Occipital lobe (tissue), 2 donors: ENCODE data around the gene EML1. TPM values are rescaled to one million over a fixed set of nuclear protein-coding genes. Genes with fewer than 3 reads are reported as not detected.

Experiments used
- DNase-seq: peaks from one replicate; lab custom pipeline; 2025; lab: John Stamatoyannopoulos, UW
- total RNA-seq: library from RNA; depleted of rRNA; stranded (reverse); fragments of >200 nt; gene quantifications from one replicate; pipeline ENCODE4 v1.2.3, GENCODE V29; 2014

EML1 gene
- total RNA-seq, 1 donor from 2014 or later, result 137 TPM

DNA sequence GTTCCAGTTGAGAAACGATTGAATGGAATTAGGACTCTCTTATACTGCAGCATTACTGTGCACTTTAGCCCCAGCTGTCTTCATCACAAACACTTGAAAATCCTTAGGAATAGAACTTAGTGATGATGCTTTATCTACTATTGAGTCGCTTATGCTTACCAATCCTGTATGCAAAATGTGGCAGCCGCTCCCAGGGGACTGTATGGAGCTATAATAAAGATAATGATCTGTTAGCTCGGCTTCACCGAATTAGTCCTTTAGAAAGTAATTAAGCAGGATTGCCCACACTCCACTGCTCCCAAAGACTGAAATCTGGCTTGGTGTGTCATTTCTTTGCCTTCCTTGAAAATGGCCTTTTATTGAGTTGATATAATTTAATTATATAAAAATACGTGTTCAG is 10.6 kb downstream of the EML1 start:
- no peak for DNase-seq

GRCh38 chr14:99805757-99806439 is 12.7 kb downstream of the EML1 start:
- DNase-seq, result no peak

GRCh38 chr14:99806836-99807235 is 13.6 kb downstream of the EML1 start:
- DNase-seq, result no peak

DNA sequence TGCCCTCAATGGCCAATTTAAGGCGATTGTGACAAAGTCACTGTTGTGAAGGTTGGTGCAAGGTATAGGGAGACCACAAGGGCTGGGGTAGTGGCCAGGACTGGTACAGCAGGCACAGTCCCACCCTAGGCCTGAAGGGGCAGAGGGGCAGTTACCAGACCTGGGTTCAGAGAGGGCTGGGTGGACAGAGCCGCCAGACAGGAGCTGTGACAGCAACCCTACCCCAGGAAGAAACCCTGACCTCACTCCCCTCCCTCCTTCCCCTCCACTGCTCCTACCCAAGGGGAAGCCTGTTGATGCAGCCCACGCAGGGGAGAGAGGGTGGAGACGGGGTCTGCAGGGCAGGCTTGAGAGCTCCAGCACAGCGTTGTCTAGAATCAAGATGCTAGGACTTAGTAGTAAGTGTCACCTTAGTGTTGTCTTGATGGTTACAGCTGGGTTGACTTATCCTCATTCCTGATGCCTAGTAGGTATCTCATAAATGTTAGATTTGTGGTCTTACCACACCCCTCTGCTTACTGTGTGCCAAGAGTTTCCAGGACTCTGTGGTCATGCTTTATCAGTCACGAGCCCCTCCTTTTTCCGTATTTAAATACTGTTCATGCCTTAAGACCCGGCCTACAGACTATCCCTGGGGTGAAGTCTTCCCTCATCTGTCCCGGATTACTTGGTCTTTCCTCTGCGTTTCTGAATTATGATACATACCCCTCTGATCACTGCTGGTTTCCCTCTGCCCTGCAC is 14.4 kb downstream of the EML1 start:
- DNase-seq, result no peak

- DNase-seq, result no peak
Observed at GRCh38 chr14:99808154-99808505, 14.9 kb downstream of the EML1 start.

DNA sequence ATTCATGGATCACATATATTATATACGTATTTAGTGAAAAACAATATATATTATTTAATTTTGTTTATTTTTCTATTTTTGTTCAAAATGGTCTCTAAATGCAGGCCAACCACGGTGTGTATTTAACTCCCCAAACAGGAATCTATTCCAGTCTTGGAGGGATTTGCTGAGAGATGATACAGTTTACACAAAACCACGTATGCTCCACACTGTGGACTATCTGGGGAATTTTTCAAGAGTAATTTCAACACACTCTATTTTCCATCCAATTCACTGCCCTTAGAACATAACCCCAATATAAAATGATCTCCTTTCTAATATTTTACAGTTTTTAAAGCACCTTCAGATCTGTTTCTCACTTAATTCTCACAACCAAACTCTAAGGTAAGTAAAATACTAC is 15.3 kb downstream of the EML1 start:
- no peak for DNase-seq

- no peak for DNase-seq
Observed at GRCh38 chr14:99809360-99809759, 16.1 kb downstream of the EML1 start.

DNA sequence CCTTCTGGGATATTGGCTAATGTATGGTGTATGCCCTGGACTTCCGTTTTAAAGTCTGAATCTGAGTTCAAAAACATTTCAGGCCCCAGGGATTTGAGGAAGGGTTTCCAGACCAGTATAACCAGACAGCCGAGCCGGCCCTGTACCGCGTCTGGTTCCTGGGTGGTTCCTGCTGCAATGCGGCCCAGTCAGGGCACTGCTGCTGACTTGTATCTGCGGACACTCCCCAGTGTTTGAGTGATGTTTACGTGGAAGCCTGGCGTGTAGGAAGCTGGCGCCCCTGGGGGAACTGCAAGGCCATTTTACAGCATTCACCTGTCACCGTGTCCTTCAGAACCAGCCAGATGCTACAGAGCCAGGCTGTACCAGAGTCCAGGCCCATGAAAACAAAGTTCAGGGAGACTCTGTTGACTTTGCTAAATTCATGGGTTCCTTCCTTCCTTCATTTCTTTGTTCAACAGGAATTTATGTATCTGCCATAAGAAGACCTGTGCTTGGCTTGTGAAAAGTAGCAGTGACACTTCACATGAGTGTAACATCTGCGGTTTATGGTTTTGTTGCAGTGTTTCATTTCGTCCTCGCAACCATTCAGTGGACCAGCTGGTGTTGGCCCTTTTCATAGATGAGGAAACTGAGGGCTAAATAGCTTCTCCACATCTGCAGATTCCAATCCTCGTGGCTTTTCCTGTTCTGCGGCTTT is 16.8 kb downstream of the EML1 start:
- no peak for DNase-seq

GRCh38 chr14:99810559-99810874 is 17.3 kb downstream of the EML1 start:
- no peak for DNase-seq

DNA sequence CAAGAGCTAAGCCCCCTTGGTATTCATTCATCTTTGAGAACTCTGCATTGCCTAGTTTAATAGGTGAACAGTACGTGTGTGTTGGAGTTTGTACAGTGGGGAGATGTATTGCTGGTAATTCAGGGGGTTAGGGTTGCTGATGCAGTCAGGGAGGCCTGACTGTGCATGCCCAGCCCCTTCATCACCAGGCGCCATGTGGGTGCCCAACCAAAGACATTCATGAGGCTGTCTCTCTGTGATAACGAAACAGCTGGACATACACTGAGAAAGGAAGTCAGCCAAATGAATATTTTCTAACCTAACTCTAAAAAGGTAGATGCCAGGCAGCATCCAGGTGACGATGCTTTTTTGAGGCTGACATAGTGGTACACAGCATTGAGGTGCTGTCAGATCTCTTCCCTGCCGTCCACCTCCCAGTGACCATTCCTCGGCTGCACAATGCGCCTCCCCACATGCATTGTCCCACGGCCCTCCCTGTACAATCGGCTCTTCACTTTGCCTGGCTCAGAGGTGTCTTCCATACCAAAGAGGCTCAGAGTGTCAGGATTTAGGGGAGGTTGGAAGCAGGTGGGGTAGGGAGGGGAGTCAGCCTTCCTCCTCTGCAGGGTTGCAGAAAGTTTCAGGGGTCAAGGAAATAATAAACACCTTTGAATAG is 19.0 kb downstream of the EML1 start:
- DNase-seq, result no peak

- DNase-seq, result no peak
Observed at GRCh38 chr14:99812892-99813291, 19.7 kb downstream of the EML1 start.

DNA sequence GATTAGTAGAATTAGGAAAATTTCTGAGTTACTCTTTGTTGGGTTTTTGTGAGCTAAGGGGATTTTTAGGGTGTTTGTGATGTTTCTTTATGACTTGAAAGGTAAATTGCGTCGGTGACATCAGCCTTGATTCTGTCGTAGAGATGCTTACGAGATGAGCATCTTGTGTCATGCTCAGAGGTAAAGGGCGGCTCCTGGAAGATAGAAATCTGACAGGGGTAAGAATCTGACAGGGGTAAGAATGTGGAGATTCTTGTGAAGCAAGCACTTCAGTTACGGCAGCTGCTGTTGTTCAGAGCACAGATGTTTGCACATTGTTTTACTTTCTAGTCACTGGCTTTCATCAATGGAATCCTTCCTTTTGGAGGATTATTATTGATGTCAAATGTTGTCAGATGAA is 22.5 kb downstream of the EML1 start:
- no peak for DNase-seq

GRCh38 chr14:99816217-99816616 is 23.0 kb downstream of the EML1 start:
- no peak for DNase-seq

DNA sequence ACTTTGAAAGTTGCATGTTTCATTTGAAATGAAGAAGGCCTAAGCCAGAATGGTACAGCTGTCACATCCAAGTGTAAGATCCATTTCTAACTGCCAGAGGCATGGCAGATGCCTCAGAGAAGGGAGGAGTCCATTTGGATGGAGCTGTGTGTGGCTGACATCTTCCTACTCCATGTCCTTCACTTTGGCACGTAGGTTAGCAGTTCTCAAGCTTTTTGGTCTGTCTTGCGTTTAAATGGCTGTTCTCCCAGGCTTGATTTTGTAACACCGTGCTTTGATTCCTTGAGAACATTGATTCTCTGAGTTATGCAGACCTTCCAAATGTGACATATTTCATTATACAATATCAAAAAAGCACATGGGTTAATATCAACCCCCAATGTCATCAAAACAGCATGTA is 23.4 kb downstream of the EML1 start:
- DNase-seq, result no peak

GRCh38 chr14:99817331-99817730 is 24.1 kb downstream of the EML1 start:
- DNase-seq, result no peak

DNA sequence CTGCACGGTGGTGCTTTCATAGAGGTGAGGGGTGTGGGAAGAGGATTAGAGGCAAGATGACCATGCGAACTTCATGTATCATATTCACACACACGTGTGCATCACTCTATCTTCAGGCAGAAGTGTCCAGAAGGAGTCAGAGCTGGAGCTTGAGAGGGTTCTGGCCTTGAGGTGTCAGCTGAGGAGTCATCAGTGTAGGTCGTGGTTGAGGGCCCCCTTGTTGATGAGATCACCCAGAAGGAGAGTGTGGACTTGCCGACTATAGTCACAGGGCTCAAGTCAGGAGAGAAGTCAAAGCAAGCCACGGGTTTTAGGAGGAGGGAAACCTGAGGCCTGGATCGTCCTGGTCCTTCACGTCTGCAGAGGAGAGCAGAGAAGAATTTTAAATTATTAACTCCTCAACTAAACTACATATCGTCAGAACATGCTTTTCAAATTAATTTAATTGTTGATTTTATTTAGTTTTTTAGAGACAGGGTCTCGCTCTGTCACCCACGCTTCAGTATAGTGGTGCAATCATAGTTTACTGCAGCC is 25.4 kb downstream of the EML1 start:
- no peak for DNase-seq

DNA sequence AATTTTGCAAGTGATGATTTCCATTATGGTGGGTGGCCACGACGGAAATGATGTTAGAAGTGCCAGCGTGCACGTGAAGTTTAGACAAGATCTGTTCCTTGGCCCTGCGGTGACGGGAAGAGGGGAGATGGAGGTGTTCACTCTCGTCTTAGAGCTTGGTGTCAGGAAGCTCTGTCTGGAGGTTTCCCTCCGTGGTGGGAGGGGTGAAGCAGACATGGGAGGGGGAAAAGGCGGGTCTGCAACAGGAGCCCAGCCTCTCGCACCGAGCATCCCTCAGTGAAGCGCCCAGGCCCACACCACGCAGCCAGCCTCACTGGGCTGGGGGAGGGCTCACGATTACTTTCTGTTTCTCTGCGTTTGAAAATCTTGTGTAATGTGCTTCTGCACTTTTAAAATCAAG is 26.3 kb downstream of the EML1 start:
- no peak for DNase-seq

GRCh38 chr14:99820702-99821331 is 27.6 kb downstream of the EML1 start:
- no peak for DNase-seq

GRCh38 chr14:99821519-99822508 is 28.6 kb downstream of the EML1 start:
- no peak for DNase-seq

GRCh38 chr14:99822800-99823455 is 29.7 kb downstream of the EML1 start:
- DNase-seq, result peak; percentile 20
